Measurements from ENCODE around the gene RHD.
"Not testable (repeated sequence)": the region's sequence is repeated elsewhere in the genome, so short reads cannot be mapped to it uniquely, and the experiment has no call there.

Gene RHD

DNA sequence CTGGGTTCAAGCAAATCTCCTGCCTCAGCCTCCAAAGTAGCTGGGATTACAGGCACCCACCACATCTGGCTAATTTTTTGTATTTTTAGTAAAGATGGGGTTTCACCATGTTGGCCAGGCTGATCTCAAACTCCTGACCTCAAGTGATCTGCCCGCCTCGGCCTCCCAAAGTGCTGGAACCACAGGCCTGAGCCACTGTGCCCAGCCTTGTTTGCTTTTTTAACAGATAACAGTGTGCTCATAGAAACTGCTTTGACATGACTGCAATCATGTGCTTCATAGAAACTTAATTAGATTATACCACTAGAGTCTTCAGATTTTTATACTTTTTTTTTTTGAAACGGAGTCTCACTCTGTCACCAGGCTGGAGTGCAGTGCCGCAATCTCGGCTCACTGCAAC, 57.0 kb downstream of the RHD start:
- H3K9me3 ChIP-seq (ENCODE audit: control insufficient read depth, low read length); H3K4me3 ChIP-seq (ENCODE audit: insufficient read depth, low read depth, low read length); H3K36me3 ChIP-seq (ENCODE audit: control insufficient read depth, insufficient read depth, low read length); H3K27me3 ChIP-seq (ENCODE audit: control insufficient read depth, insufficient read depth, low read length, poor library complexity, severe bottlenecking); H3K4me1 ChIP-seq (ENCODE audit: control insufficient read depth, insufficient read depth, low read length); H3K27ac ChIP-seq (ENCODE audit: insufficient read depth, low read depth, low read length, poor library complexity, severe bottlenecking): not testable (repeated sequence)
- WGBS, 2 experiments: 95 to 96% methylated on average over 5 of the region's 5 CpGs

GRCh38 chr1:25329950-25330349, 57.6 kb downstream of the RHD start:
- WGBS, 2 experiments: 81 to 88% methylated on average over 4 of the region's 5 CpGs
- H3K4me3 ChIP-seq (ENCODE audit: insufficient read depth, low read depth, low read length); H3K27ac ChIP-seq (ENCODE audit: insufficient read depth, low read depth, low read length, poor library complexity, severe bottlenecking); H3K27me3 ChIP-seq (ENCODE audit: control insufficient read depth, insufficient read depth, low read length, poor library complexity, severe bottlenecking); H3K36me3 ChIP-seq (ENCODE audit: control insufficient read depth, insufficient read depth, low read length); H3K4me1 ChIP-seq (ENCODE audit: control insufficient read depth, insufficient read depth, low read length); H3K9me3 ChIP-seq (ENCODE audit: control insufficient read depth, low read length): not testable (repeated sequence)

- H3K4me1 ChIP-seq (ENCODE audit: control insufficient read depth, insufficient read depth, low read length); H3K27ac ChIP-seq (ENCODE audit: insufficient read depth, low read depth, low read length, poor library complexity, severe bottlenecking); H3K9me3 ChIP-seq (ENCODE audit: control insufficient read depth, low read length); H3K36me3 ChIP-seq (ENCODE audit: control insufficient read depth, insufficient read depth, low read length); H3K27me3 ChIP-seq (ENCODE audit: control insufficient read depth, insufficient read depth, low read length, poor library complexity, severe bottlenecking): not testable (repeated sequence)
- H3K4me3 ChIP-seq (ENCODE audit: insufficient read depth, low read depth, low read length): peak overlapping the region; percentile 42
- 0% methylated on average over 6 to 24 of the region's 29 CpGs for WGBS, 2 experiments
Observed at GRCh38 chr1:25336922-25337354, 64.6 kb downstream of the RHD start.

- WGBS, 2 experiments: 0% methylated on average over 10 of the region's 39 CpGs
- Histone ChIP-seq H3K4me3 (ENCODE audit: insufficient read depth, low read depth, low read length) (peak overlapping the region; percentile 90), H3K27ac (ENCODE audit: insufficient read depth, low read depth, low read length, poor library complexity, severe bottlenecking) (peak overlapping the region; percentile 50)
- not testable (repeated sequence) for H3K4me1 ChIP-seq (ENCODE audit: control insufficient read depth, insufficient read depth, low read length); H3K36me3 ChIP-seq (ENCODE audit: control insufficient read depth, insufficient read depth, low read length); H3K27me3 ChIP-seq (ENCODE audit: control insufficient read depth, insufficient read depth, low read length, poor library complexity, severe bottlenecking); H3K9me3 ChIP-seq (ENCODE audit: control insufficient read depth, low read length)
Observed at GRCh38 chr1:25337483-25338187, 65.3 kb downstream of the RHD start.

GRCh38 chr1:25338188-25338981, 66.1 kb downstream of the RHD start, which contains the start of gene TMEM50A:
TSS of gene TMEM50A (plus strand) at chr1:25338334. CDS start at chr1:25340487, 2,153 bp downstream.
- 0% methylated on average over 71 of the region's 75 CpGs for WGBS, 2 experiments
- Histone ChIP-seq H3K36me3 (ENCODE audit: control insufficient read depth, insufficient read depth, low read length) (no peaks in the 10 kb centered on the region), H3K27me3 (ENCODE audit: control insufficient read depth, insufficient read depth, low read length, poor library complexity, severe bottlenecking) (no peaks in the 10 kb centered on the region), H3K4me1 (ENCODE audit: control insufficient read depth, insufficient read depth, low read length) (peaks cover 2% of the 10 kb centered on the region), H3K4me3 (ENCODE audit: insufficient read depth, low read depth, low read length) (peak within 1 kb of the TSS; percentile 90), H3K9me3 (ENCODE audit: control insufficient read depth, low read length) (no peaks in the 10 kb centered on the region), H3K27ac (ENCODE audit: insufficient read depth, low read depth, low read length, poor library complexity, severe bottlenecking) (peak within 1 kb of the TSS; percentile 90)

DNA sequence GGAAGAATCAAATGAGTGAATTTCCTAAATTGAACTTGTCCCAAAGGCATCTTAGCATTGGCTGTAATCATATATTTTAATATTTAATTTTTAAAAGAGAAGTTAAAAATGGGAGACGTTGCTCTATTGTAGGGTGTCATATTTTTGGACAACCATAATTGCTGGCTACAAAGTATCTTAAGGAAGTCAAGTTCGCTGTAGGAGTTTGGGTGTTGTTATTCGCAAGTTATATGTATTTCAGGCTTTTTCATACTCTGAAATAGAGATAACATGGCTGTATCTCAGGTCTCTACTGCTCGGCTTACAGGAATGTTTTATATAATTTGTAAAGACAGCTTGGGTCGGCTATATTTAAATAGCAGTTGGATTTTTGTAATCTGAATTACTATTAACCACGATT, 66.7 kb downstream of the RHD start:
- Histone ChIP-seq H3K9me3 (ENCODE audit: control insufficient read depth, low read length) (no peaks in the 10 kb centered on the region), H3K27me3 (ENCODE audit: control insufficient read depth, insufficient read depth, low read length, poor library complexity, severe bottlenecking) (no peaks in the 10 kb centered on the region), H3K4me1 (ENCODE audit: control insufficient read depth, insufficient read depth, low read length) (peaks cover 2% of the 10 kb centered on the region), H3K36me3 (ENCODE audit: control insufficient read depth, insufficient read depth, low read length) (no peaks in the 10 kb centered on the region), H3K27ac (ENCODE audit: insufficient read depth, low read depth, low read length, poor library complexity, severe bottlenecking) (no peak overlapping the region), H3K4me3 (ENCODE audit: insufficient read depth, low read depth, low read length) (peak overlapping the region; percentile 90)
- WGBS, 2 experiments: 13 to 15% methylated on average over 6 of the region's 6 CpGs

- H3K36me3 ChIP-seq (ENCODE audit: control insufficient read depth, insufficient read depth, low read length): peaks cover 8% of the 10 kb centered on the region
- H3K27ac ChIP-seq (ENCODE audit: insufficient read depth, low read depth, low read length, poor library complexity, severe bottlenecking): no peak overlapping the region
- H3K4me3 ChIP-seq (ENCODE audit: insufficient read depth, low read depth, low read length): no peak overlapping the region
- peaks cover 2% of the 10 kb centered on the region for H3K4me1 ChIP-seq (ENCODE audit: control insufficient read depth, insufficient read depth, low read length)
- no peaks in the 10 kb centered on the region for H3K27me3 ChIP-seq (ENCODE audit: control insufficient read depth, insufficient read depth, low read length, poor library complexity, severe bottlenecking)
- 78 to 79% methylated on average over 6 of the region's 6 CpGs for WGBS, 2 experiments
- H3K9me3 ChIP-seq (ENCODE audit: control insufficient read depth, low read length): no peaks in the 10 kb centered on the region
Observed at GRCh38 chr1:25341746-25342145, 69.4 kb downstream of the RHD start.

DNA sequence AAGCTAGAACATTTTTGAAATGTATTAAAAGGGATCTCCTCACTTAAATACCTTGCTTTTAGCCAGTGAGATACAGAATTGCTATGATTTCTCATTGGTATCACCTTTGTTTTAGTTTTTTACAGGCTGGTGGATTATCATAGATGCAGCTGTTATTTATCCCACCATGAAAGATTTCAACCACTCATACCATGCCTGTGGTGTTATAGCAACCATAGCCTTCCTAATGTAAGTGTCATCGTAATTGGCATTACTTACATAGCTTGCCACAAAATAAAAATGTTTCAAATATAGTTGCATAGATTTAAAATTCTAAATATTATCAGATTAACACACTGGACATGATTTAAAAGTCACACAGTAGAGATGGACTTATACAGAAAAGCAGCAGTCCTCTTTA, 70.5 kb downstream of the RHD start:
- H3K27ac ChIP-seq (ENCODE audit: insufficient read depth, low read depth, low read length, poor library complexity, severe bottlenecking): no peak overlapping the region
- H3K9me3 ChIP-seq (ENCODE audit: control insufficient read depth, low read length): no peaks in the 10 kb centered on the region
- H3K4me1 ChIP-seq (ENCODE audit: control insufficient read depth, insufficient read depth, low read length): peaks cover 2% of the 10 kb centered on the region
- no peaks in the 10 kb centered on the region for H3K27me3 ChIP-seq (ENCODE audit: control insufficient read depth, insufficient read depth, low read length, poor library complexity, severe bottlenecking)
- H3K4me3 ChIP-seq (ENCODE audit: insufficient read depth, low read depth, low read length): no peak overlapping the region
- 100% methylated on average over 1 of the region's 1 CpG; no CpG with 5 or more reads in 1 of the 2 experiments for whole genome bisulfite sequencing, 2 experiments
- H3K36me3 ChIP-seq (ENCODE audit: control insufficient read depth, insufficient read depth, low read length): peaks cover 8% of the 10 kb centered on the region

DNA sequence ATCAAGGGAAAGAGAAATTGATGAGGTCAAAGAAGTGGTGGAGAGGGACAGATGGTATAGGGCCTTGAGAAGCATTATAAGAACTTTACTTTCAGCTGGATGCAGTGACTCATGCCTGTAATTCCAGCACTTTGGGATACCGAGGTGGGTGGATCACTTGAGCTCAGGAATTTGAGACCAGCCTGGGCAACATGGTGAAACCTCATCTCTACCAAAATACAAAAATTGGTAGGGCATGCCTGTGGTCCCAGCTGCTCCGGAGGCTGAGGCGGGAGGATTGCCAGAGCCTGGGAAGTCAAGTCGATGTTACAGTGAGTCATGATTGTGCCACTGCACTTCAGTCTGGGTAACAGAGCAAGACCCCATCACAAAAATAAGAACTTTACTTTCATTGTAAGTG, 71.6 kb downstream of the RHD start:
- 85 to 93% methylated on average over 4 of the region's 4 CpGs for WGBS, 2 experiments
- peaks cover 2% of the 10 kb centered on the region for H3K4me1 ChIP-seq (ENCODE audit: control insufficient read depth, insufficient read depth, low read length)
- H3K27me3 ChIP-seq (ENCODE audit: control insufficient read depth, insufficient read depth, low read length, poor library complexity, severe bottlenecking): no peaks in the 10 kb centered on the region
- H3K27ac ChIP-seq (ENCODE audit: insufficient read depth, low read depth, low read length, poor library complexity, severe bottlenecking): no peak overlapping the region
- H3K9me3 ChIP-seq (ENCODE audit: control insufficient read depth, low read length): no peaks in the 10 kb centered on the region
- H3K4me3 ChIP-seq (ENCODE audit: insufficient read depth, low read depth, low read length): no peak overlapping the region
- H3K36me3 ChIP-seq (ENCODE audit: control insufficient read depth, insufficient read depth, low read length): peaks cover 8% of the 10 kb centered on the region

- H3K27ac ChIP-seq (ENCODE audit: insufficient read depth, low read depth, low read length, poor library complexity, severe bottlenecking): no peak overlapping the region
- H3K9me3 ChIP-seq (ENCODE audit: control insufficient read depth, low read length): no peaks in the 10 kb centered on the region
- no peak overlapping the region for H3K4me3 ChIP-seq (ENCODE audit: insufficient read depth, low read depth, low read length)
- H3K36me3 ChIP-seq (ENCODE audit: control insufficient read depth, insufficient read depth, low read length): peaks cover 12% of the 10 kb centered on the region
- 97 to 98% methylated on average over 1 to 2 of the region's 2 CpGs for WGBS, 2 experiments
- no peaks in the 10 kb centered on the region for H3K27me3 ChIP-seq (ENCODE audit: control insufficient read depth, insufficient read depth, low read length, poor library complexity, severe bottlenecking)
- H3K4me1 ChIP-seq (ENCODE audit: control insufficient read depth, insufficient read depth, low read length): no peaks in the 10 kb centered on the region
Observed at GRCh38 chr1:25347556-25347955, 75.2 kb downstream of the RHD start.
